Lower leg skin (tissue), 3 donors: ENCODE results near the gene PACRG.

ENCODE experiments used
- CTCF ChIP-seq, 3 donors: fragments of 450-650 bp; IDR thresholded peaks; one replicate each; pipeline ENCODE4 v1.5.1; 2016; ENCODE audit warnings: antibody characterized with exemption in 3 of 3, mild to moderate bottlenecking in 3 of 3, moderate library complexity in 2 of 3
- POLR2A ChIP-seq, 2 donors: fragments of 450-650 bp; IDR thresholded peaks; one replicate each; pipeline ENCODE4 v1.6.1; 2016 to 2017; ENCODE audit warnings: antibody characterized with exemption in 2 of 2, mild to moderate bottlenecking in 1 of 2, moderate library complexity in 1 of 2

DNA sequence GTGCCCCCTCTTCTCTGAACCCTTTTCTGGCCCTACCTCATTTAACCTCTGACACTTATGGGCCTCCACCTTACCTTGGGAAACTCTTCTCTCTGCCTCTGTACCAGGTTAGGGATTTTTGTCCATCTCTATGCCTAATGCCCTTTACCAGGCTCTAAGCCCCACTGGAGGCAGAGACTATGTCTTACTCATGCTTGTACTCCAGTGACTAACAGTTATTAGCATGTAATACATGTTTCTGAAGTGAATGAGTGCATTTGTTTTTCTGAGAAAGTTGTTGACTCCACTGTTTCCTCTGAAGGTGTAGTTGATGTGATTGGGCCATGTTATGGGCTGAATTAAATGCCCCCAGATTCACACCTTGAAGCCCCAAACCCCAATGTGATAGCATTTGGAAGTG lies 234.3 kb downstream of the PACRG start:
- TF ChIP-seq CTCF (IDR thresholded peaks at IDR 0.05), result no peak
- no peak for TF ChIP-seq POLR2A (IDR thresholded peaks at IDR 0.05)
